K562 (cell line): Measurements from ENCODE around the gene MYG1. TPM values are rescaled to one million over a fixed set of nuclear protein-coding genes. Genes with fewer than 3 reads are reported as not detected.

Experiments
- BHLHE40 ChIP-seq: IDR thresholded peaks from 2 replicates; pipeline ENCODE4 v1.6.1; 2011; ENCODE audit warnings: low read length, improper control_type of control experiment
- DNMT1 ChIP-seq: fragments of 450-650 bp; IDR thresholded peaks from 2 replicates; pipeline ENCODE4 v1.6.1; 2016; ENCODE audit warnings: antibody characterized with exemption, mild to moderate bottlenecking
- ELK1 ChIP-seq: sonication (generic); formaldehyde crosslinking; IDR thresholded peaks from 2 replicates; pipeline ENCODE4 v1.8.1; 2022; ENCODE audit warnings: missing genetic modification reagents
- FOSL1 ChIP-seq: fragments of 200-800 bp; sonication (Bioruptor generic); conservative IDR thresholded peaks from 2 replicates; pipeline ENCODE4 v1.6.1; 2016; ENCODE audit warnings: missing genetic modification characterization, missing compliant biosample characterization
- GATA2 ChIP-seq: sonication (generic); formaldehyde crosslinking; IDR thresholded peaks from 2 replicates; pipeline ENCODE4 v1.4.0; 2020; ENCODE audit warnings: mild to moderate bottlenecking, missing genetic modification reagents
- HDAC6 ChIP-seq: IDR thresholded peaks from 2 replicates; pipeline ENCODE4 v1.6.1; 2012; ENCODE audit warnings: low read depth, mild to moderate bottlenecking, control low read depth, inconsistent platforms, low read length, moderate library complexity
- L3MBTL2 ChIP-seq: fragments of 450-650 bp; IDR thresholded peaks from 2 replicates; pipeline ENCODE4 v1.6.1; 2016; ENCODE audit warnings: mild to moderate bottlenecking, moderate library complexity
- LEF1 ChIP-seq: fragments of 450-650 bp; IDR thresholded peaks from 2 replicates; pipeline ENCODE4 v1.6.1; 2016; ENCODE audit warnings: mild to moderate bottlenecking
- MYBL2 ChIP-seq, 2 experiments: fragments of 450-650 bp in 1 of 2; sonication (generic) in 1 of 2; formaldehyde crosslinking in 1 of 2; IDR thresholded peaks; 2 replicates each; pipeline versions ENCODE4 v1.6.1 to v1.8.1; 2017 to 2022; ENCODE audit warnings: borderline replicate concordance in 1 of 2, inconsistent platforms in 1 of 2, low read depth in 1 of 2, mild to moderate bottlenecking in 1 of 2, missing genetic modification reagents in 1 of 2, moderate library complexity in 1 of 2
- NBN ChIP-seq: fragments of 450-650 bp; IDR thresholded peaks from 2 replicates; pipeline ENCODE4 v1.6.1; 2016; ENCODE audit warnings: low read depth, mild to moderate bottlenecking
- NFIC ChIP-seq: fragments of 450-650 bp; IDR thresholded peaks from 2 replicates; pipeline ENCODE4 v1.6.1; 2017; ENCODE audit warnings: mild to moderate bottlenecking, inconsistent platforms
- NR2C1 ChIP-seq, 2 experiments: fragments of 450-650 bp; IDR thresholded peaks; 2 replicates each; pipeline ENCODE4 v1.6.1; 2017; ENCODE audit warnings: mild to moderate bottlenecking in 2 of 2, antibody characterized with exemption in 1 of 2, inconsistent platforms in 1 of 2, missing compliant biosample characterization in 1 of 2, missing genetic modification characterization in 1 of 2
- NR2C2 ChIP-seq, 2 experiments: fragments of 200-800 bp in 1 of 2; sonication (Bioruptor generic) in 1 of 2; sonication (generic) in 1 of 2; formaldehyde crosslinking in 1 of 2; IDR thresholded peaks; 2 replicates each; pipeline versions ENCODE4 v1.6.1 to v1.8.0; 2016 to 2022; ENCODE audit warnings: mild to moderate bottlenecking in 1 of 2, missing compliant biosample characterization in 1 of 2, missing genetic modification characterization in 1 of 2, missing genetic modification reagents in 1 of 2
- PML ChIP-seq: IDR thresholded peaks from 2 replicates; pipeline ENCODE4 v1.6.1; 2012; ENCODE audit warnings: low read length, inconsistent platforms
- PTBP1 ChIP-seq: fragments of 200-400 bp; formaldehyde crosslinking; IDR thresholded peaks from 2 replicates; pipeline ENCODE4 v1.6.1; 2017; ENCODE audit warnings: low read depth, low read length
- PYGO2 ChIP-seq: fragments of 450-650 bp; IDR thresholded peaks from 2 replicates; pipeline ENCODE4 v1.6.1; 2016; ENCODE audit warnings: mild to moderate bottlenecking, missing genetic modification characterization, moderate library complexity, missing compliant biosample characterization
- STAT6 ChIP-seq: sonication (generic); formaldehyde crosslinking; IDR thresholded peaks from 2 replicates; pipeline ENCODE4 v1.8.1; 2023; ENCODE audit warnings: mild to moderate bottlenecking, missing genetic modification reagents
- TFAP4 ChIP-seq: sonication (generic); formaldehyde crosslinking; IDR thresholded peaks from 2 replicates; pipeline ENCODE4 v1.8.0; 2022; ENCODE audit warnings: missing genetic modification reagents, mild to moderate bottlenecking, moderate library complexity, borderline replicate concordance
- ZBTB12 ChIP-seq: fragments of 250-450 bp; sonication (Bioruptor Pico); IDR thresholded peaks from 2 replicates; pipeline ENCODE4 v1.4.0; 2020
- ZC3H11A ChIP-seq: IDR thresholded peaks from 2 replicates; pipeline ENCODE4 v1.6.1; 2012; ENCODE audit warnings: low read depth, low read length, improper control_type of control experiment
- ZKSCAN3 ChIP-seq: fragments of 250-450 bp; sonication (Bioruptor Pico); IDR thresholded peaks from 2 replicates; pipeline ENCODE4 v1.4.0; 2020
- ZNF124 ChIP-seq: sonication (generic); formaldehyde crosslinking; IDR thresholded peaks from 2 replicates; pipeline ENCODE4 v1.8.1; 2022; ENCODE audit warnings: missing genetic modification reagents
- ZNF212 ChIP-seq: fragments of 450-650 bp; formaldehyde crosslinking; IDR thresholded peaks from 2 replicates; pipeline ENCODE4 v1.4.0; 2020; ENCODE audit warnings: mild to moderate bottlenecking
- polyA plus RNA-seq, 8 experiments: library from polyadenylated mRNA; depleted of rRNA in 4 of 8; stranded (reverse) in 5 of 8; unstranded in 3 of 8; fragments of >200 nt; fragmentation: Nextera tagmentation in 2 of 8; fragmentation: Illumina TruSeq in 1 of 8; extraction: Ambion mirVana in 2 of 8; extraction: Trizol in 1 of 8; gene quantifications; 2 replicates each; pipeline versions ENCODE4 v1.2.1 to v1.2.3, GENCODE V29; 2011 to 2014; ENCODE audit warnings: inconsistent platforms in 1 of 8, missing spikeins in 1 of 8
- total RNA-seq, 7 experiments: library from RNA; depleted of rRNA in 6 of 7; stranded (reverse); fragments of >200 nt in 6 of 7; fragmentation: Illumina TruSeq in 2 of 7; extraction: Trizol in 2 of 7; gene quantifications; 2 replicates each; pipeline versions ENCODE4 v1.2.1 to v1.2.3, GENCODE V29; 2011 to 2021; ENCODE audit warnings: low replicate concordance in 1 of 7

The MYG1 gene
- total and polyA plus RNA-seq, 9 of the 15 experiments (the other 6 are each of a cell fraction or from before 2014, with no cell fraction given), result 0.45 to 5.6 (median 2.1) TPM

- peak; percentile 38; the same call in 1 of the 2 replicates for TF ChIP-seq ZBTB12 (CRISPR knock-in tag)
- TF ChIP-seq NR2C1 (IDR thresholded peaks at IDR 0.05), result no peak
- TF ChIP-seq NR2C1 (tag; IDR thresholded peaks at IDR 0.05), result peak; percentile 56
- TF ChIP-seq HDAC6, result no peak
- peak; percentile 30; the same call in 1 of the 2 replicates for TF ChIP-seq PML
- no peak for TF ChIP-seq NBN
- no peak for TF ChIP-seq NR2C2 (CRISPR knock-in tag; IDR thresholded peaks at IDR 0.05)
- peak; percentile 69 for TF ChIP-seq NR2C2 (tag; IDR thresholded peaks at IDR 0.05)
- TF ChIP-seq PTBP1, result no peak
- 0 out of 2 replicates have a peak, but pooled peaks have one; percentile 4 for TF ChIP-seq BHLHE40
- TF ChIP-seq ZC3H11A, result no peak; the same call in 1 of the 2 replicates
- TF ChIP-seq STAT6, result peak; percentile 64; the same call in 1 of the 2 replicates
- no peak for TF ChIP-seq ELK1
- peak; percentile 37; the same call in 1 of the 2 replicates for TF ChIP-seq GATA2 (CRISPR knock-in tag)
- no peak for TF ChIP-seq ZNF212 (CRISPR knock-in tag)
- TF ChIP-seq ZNF124, result no peak
- TF ChIP-seq PYGO2 (tag), result no peak
- no peak; the same call in 1 of the 2 replicates for TF ChIP-seq FOSL1 (tag)
- peak; percentile 76 for TF ChIP-seq TFAP4
- TF ChIP-seq DNMT1, result no peak
- TF ChIP-seq LEF1, result no peak; the same call in 1 of the 2 replicates
- TF ChIP-seq ZKSCAN3 (CRISPR knock-in tag), result no peak
- peak; percentile 25; the same call in 1 of the 2 replicates for TF ChIP-seq NFIC
- peak; percentile 96 for TF ChIP-seq MYBL2 (IDR thresholded peaks at IDR 0.05; ENCODE audit: low read depth)
- no peak; the same call in 1 of the 2 replicates for TF ChIP-seq MYBL2 (CRISPR knock-in tag; IDR thresholded peaks at IDR 0.05; ENCODE audit: borderline replicate concordance)
- peak; percentile 70 for TF ChIP-seq L3MBTL2
These were observed 31.4 kb upstream of the MYG1 start, which contains the start of gene ESPL1 (continued) for GRCh38 chr12:53267999-53268629.
